NCI-H345 treated with DMSO at 0.1 percent for 48 hours (cell line): ENCODE measurements around the gene ENOX1.
"Not testable (repeated sequence)": the region's sequence is repeated elsewhere in the genome, so short reads cannot be mapped to it uniquely, and the experiment has no call there.

Experiments
- DNase-seq: peaks from one replicate; lab custom pipeline; 2025; ENCODE audit not compliant: unreplicated experiment; lab: John Stamatoyannopoulos, UW

ENOX1 gene

DNA sequence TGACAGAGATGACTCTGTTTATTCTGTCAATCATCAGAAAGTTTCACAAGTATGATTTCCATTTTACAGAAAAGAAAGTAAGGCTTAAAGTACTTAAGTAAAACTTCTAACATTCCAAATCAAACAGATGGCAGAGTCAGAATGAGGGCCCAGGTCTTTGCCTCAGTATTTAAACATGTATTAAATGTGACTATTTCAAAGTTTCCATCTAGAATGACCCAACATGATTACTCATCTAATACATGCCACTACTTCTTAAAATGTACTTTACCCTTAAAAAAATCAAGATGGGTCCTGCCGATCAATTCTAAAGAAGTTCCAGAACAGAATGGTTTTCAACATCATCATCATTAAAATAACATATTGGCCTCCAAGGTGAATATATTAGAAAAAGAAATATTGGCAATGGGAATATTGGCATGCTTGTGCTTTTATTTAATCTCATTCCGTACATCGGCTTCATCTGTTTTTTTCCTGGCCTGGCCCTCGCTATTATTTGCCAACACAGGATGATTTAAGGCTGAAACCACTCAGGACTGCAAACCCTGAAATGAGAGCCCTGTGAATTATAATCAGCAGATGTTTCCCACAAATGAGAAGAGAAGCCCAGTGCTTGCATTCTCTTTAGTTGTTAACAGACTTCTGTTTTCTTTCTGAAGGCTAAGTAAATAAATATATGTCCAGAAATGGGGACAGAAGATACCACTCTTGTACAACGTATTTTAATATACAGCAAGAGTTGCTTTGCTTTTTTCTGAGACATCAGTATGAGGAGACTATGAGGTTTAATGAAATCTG is 423.4 kb downstream of the ENOX1 start:
- peak; percentile 8 for DNase-seq

DNA sequence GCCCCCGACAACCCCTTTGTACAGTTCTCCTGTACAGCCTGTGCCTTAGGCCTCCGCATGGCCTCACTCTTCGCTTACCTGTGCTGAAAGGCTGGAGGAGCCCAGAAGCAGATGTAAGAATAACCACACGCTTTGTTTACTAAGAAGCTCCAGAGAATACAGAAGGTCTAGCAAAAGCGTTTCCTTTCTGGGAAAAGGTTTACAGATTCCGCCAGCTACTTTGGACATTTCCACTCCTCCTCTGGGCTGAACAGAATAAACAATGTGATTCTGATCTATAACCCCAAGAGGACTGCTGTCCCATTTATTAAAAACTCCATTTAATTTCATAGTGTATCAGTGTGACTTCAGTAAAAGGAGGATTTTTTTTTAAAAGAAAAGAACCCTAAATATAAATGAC is 424.2 kb downstream of the ENOX1 start:
- no peak for DNase-seq

DNA sequence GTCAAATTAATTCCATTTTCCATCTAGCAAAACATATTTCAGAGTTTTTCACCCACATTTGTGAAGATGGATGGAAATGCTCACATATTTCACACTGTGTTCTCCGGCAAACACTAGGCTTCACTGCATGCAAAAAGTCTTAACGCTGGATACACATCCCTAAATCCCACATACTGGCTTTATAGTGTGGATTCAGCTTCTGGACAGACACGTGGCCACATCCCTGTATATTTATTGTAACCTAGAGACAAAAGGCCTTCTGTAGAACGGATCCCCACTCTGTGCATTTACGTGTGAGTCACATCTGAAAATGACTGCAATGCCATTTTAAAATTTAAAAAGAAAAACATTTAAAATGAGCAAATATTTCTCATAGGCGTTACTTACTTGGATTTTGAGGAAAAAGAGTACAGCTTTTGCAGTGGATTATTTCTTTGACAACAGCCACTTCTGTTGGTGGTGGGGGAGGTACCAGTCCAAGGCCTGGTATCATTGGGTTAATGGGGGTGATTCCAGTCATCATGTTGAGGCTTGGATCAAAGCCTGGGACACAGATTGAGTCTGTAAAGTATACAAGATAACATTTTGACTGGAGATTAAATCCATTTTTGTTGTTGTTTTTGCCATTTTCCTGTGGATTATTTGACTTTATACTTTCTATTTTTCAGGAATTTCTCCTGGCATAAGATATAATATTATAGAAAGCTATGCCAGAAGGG is 425.7 kb downstream of the ENOX1 start:
- DNase-seq: no peak

- DNase-seq: no peak
Measured at GRCh38 chr13:43360171-43360570, 426.6 kb downstream of the ENOX1 start.

DNA sequence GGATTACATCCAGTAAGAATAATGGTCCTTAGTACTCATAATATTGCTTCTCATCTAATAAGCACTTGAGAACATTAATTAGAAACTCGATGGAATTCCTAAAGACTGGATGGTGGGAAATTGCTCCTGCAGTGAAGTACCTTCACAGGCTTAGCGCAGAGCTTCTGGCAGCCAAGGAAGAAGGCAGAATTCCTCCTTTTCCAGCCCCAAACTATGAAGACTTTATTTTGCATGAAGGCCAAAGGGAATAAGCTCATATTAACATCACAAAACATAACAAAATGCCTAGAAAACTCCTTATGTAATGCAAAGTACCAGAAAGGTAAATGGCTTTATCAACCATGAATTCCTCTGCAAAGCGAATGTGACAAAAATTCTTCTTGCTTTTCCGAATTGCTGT is 427.2 kb downstream of the ENOX1 start:
- DNase-seq: no peak

GRCh38 chr13:43357564-43357963 is 429.2 kb downstream of the ENOX1 start:
- DNase-seq: no peak

GRCh38 chr13:43356567-43356966 is 430.2 kb downstream of the ENOX1 start:
- DNase-seq: no peak

- no peak for DNase-seq
Measured at GRCh38 chr13:43355774-43356173, 431.0 kb downstream of the ENOX1 start.

GRCh38 chr13:43354153-43354945 is 432.4 kb downstream of the ENOX1 start:
- DNase-seq: no peak

GRCh38 chr13:43353631-43354030 is 433.1 kb downstream of the ENOX1 start:
- DNase-seq: no peak

DNA sequence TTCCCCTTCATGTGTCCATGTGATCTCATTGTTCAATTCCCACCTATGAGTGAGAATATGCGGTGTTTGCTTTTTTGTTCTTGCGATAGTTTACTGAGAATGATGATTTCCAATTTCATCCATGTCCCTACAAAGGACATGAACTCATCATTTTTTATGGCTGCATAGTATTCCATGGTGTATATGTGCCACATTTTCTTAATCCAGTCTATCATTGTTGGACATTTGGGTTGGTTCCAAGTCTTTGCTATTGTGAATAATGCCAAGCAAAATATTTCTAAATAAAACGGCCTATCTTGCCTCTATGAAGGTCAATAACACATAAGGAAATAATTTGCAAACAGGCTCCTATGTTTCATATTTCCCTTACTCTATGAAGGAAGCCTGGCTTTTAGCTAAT is 435.2 kb downstream of the ENOX1 start:
- DNase-seq: not testable (repeated sequence)

GRCh38 chr13:43348397-43348796 is 438.4 kb downstream of the ENOX1 start:
- no peak for DNase-seq

GRCh38 chr13:43347877-43348276 is 438.9 kb downstream of the ENOX1 start:
- DNase-seq: no peak

- DNase-seq: no peak
Measured at GRCh38 chr13:43346427-43346826, 440.3 kb downstream of the ENOX1 start.

GRCh38 chr13:43343645-43344044 is 443.1 kb downstream of the ENOX1 start:
- peak; percentile 20 for DNase-seq

DNA sequence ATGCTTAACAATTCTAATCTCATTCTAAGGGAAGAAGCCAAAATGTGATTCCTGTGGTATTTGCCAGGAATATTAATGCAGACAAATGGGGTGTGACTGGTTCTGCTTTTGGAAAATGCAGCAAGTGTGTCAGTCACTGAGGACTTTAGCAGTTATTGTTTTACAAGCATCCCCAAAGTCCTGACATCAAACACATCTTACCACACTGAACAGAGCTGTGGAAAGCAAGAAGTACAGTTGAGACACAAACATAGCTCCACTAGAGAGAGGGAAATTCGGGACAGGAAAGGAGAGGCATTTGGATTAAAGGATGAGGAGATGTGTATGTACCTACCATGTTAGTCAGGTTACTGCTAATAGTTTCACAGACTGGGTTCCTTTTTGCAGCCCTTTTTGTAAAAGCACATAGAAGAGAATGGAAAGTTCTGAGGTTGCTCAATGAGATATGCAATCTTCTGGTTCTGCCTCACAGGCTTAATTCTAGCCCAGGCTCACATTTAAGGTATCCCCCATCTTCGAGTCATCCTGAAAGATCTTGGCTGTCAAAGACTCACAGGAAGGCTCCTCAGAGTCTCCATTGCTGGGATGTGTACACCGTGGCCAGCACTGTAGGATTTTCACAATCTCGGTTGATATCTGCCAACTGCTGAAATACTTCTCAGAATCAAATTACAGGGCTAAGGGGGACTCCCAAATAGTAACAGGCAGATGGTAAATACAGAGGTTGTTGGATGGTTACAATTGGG is 446.8 kb downstream of the ENOX1 start:
- no peak for DNase-seq

DNA sequence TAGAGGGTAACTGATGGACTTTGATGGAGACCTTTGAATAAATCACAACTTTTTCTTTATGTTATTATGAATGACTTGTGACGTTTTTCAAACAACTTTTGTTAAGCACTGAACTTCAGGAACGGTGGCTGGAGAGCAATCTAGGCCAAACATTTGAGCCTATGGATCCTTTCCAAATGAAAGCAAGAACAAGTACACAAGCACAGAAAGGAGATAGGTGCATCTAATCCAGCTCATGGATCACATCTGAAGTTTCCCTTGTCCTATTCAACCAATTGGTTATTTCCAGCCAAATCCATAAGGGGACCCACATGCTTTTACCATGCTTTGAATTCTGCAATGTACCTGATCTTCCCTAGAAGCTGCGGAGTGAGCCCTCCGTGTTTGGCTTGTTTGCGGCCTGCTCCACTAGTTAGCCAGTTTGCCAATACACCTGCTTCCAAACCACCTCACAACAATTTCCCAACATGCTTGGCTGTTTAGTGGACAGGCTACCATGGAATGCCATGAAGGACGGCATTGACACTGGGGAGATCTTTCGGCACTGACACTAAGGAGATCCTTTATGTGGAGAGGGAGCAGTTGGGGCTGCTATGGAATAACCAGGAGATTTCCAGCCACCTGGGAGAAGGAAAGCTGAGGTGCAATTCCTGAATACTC is 447.5 kb downstream of the ENOX1 start:
- DNase-seq: no peak

DNA sequence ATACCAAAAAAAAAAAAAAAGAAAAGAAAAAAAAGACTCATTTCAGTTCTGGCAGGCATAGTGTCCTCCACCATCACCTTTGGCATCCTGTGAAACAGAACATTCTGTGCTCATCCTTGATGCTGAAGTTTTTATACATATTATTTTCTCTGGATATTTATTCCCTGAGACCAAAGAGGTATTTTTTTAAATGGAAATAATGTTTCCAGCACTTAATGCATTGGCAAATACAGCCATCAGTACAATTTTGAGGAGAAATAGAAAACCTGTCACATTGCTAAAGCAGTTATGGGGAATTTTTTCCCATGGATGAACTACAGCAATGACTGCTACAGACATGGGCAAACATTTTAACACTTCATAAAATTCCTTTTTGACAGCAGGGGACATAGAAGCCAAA is 451.0 kb downstream of the ENOX1 start:
- no peak for DNase-seq

- peak; percentile 34 for DNase-seq
Measured at GRCh38 chr13:43333176-43333575, 453.6 kb downstream of the ENOX1 start.

GRCh38 chr13:43331672-43332071 is 455.1 kb downstream of the ENOX1 start:
- no peak for DNase-seq
